ENCODE measurements around the gene SRPK2.
"Not testable (repeated sequence)": the region's sequence is repeated elsewhere in the genome, so short reads cannot be mapped to it uniquely, and the experiment has no call there.

SRPK2 gene

GRCh38 chr7:105195891-105196290 lies 192.8 kb downstream of the SRPK2 start:
- Histone ChIP-seq H3K9me3 (no peaks in the 10 kb centered on the region), H3K27ac (no peak overlapping the region), H3K36me3 (peaks cover 2% of the 10 kb centered on the region), H3K4me1 (ENCODE audit: control insufficient read depth in 1 of 2, insufficient read depth in 1 of 2, low read depth in 1 of 2, low read length in 1 of 2) (peaks cover 7 to 8% of the 10 kb centered on the region in 2 experiments), H3K27me3 (no peaks in the 10 kb centered on the region), H3K4me3 (ENCODE audit: low read depth in 1 of 2, low read length in 1 of 2) (no peak overlapping the region)
- no peak for TF ChIP-seq CTCF (IDR thresholded peaks at IDR 0.05)

GRCh38 chr7:105194959-105195358 lies 193.8 kb downstream of the SRPK2 start:
- not testable (repeated sequence) for H3K27me3 ChIP-seq; H3K36me3 ChIP-seq; H3K4me3 ChIP-seq (ENCODE audit: low read depth in 1 of 2, low read length in 1 of 2); H3K9me3 ChIP-seq; H3K27ac ChIP-seq
- H3K4me1 ChIP-seq (ENCODE audit: control insufficient read depth in 1 of 2, insufficient read depth in 1 of 2, low read depth in 1 of 2, low read length in 1 of 2) = peaks cover 8 to 14% of the 10 kb centered on the region in 2 experiments

- H3K4me1 ChIP-seq (ENCODE audit: control insufficient read depth in 1 of 2, insufficient read depth in 1 of 2, low read depth in 1 of 2, low read length in 1 of 2) = peaks cover 8 to 14% of the 10 kb centered on the region in 2 experiments
- peak overlapping the region; percentile 72 for H3K27ac ChIP-seq
- no peaks in the 10 kb centered on the region for H3K9me3 ChIP-seq
- H3K36me3 ChIP-seq = no peaks in the 10 kb centered on the region
- no peaks in the 10 kb centered on the region for H3K27me3 ChIP-seq
- no peak for TF ChIP-seq CTCF (IDR thresholded peaks at IDR 0.05)
- H3K4me3 ChIP-seq (ENCODE audit: low read depth in 1 of 2, low read length in 1 of 2) = no peak overlapping the region
Measured at GRCh38 chr7:105191331-105191730, 197.4 kb downstream of the SRPK2 start.

GRCh38 chr7:105189859-105190492 lies 198.7 kb downstream of the SRPK2 start:
- Histone ChIP-seq H3K4me3 (ENCODE audit: low read depth in 1 of 2, low read length in 1 of 2) (no peak overlapping the region), H3K27ac (no peak overlapping the region), H3K9me3 (no peaks in the 10 kb centered on the region), H3K4me1 (ENCODE audit: control insufficient read depth in 1 of 2, insufficient read depth in 1 of 2, low read depth in 1 of 2, low read length in 1 of 2) (peaks cover 8 to 14% of the 10 kb centered on the region in 2 experiments), H3K27me3 (no peaks in the 10 kb centered on the region), H3K36me3 (no peaks in the 10 kb centered on the region)
- TF ChIP-seq CTCF (IDR thresholded peaks at IDR 0.05) = no peak

- no peaks in the 10 kb centered on the region for H3K36me3 ChIP-seq
Measured at GRCh38 chr7:105188201-105188600, 200.5 kb downstream of the SRPK2 start.

More at GRCh38 chr7:105188201-105188600, 200.5 kb downstream of the SRPK2 start:
- no peak for TF ChIP-seq CTCF (IDR thresholded peaks at IDR 0.05)
- Histone ChIP-seq H3K27me3 (no peaks in the 10 kb centered on the region), H3K27ac (no peak overlapping the region), H3K4me3 (ENCODE audit: low read depth in 1 of 2, low read length in 1 of 2) (no peak overlapping the region), H3K9me3 (no peaks in the 10 kb centered on the region), H3K4me1 (ENCODE audit: control insufficient read depth in 1 of 2, insufficient read depth in 1 of 2, low read depth in 1 of 2, low read length in 1 of 2) (peaks cover 8 to 14% of the 10 kb centered on the region in 2 experiments)
